HG03432 (cell line): ENCODE results near the gene TIE1.

Experiments
- ATAC-seq: cut with Tn5 transposase; IDR thresholded peaks from one replicate; pipeline ENCODE4 v1.9.1; 2021; ENCODE audit warnings: mild to moderate bottlenecking, moderate library complexity; ENCODE audit not compliant: unreplicated experiment

TIE1 gene

GRCh38 chr1:43273708-43274107 lies 27.1 kb upstream of the TIE1 start:
- no peak for ATAC-seq

- ATAC-seq: no peak
These were observed 26.5 kb upstream of the TIE1 start for GRCh38 chr1:43274125-43274803.

- ATAC-seq: no peak
These were observed 26.0 kb upstream of the TIE1 start for GRCh38 chr1:43274804-43275180.

- ATAC-seq: no peak
These were observed 24.8 kb upstream of the TIE1 start for GRCh38 chr1:43275826-43276620.

- ATAC-seq: no peak
These were observed 24.1 kb upstream of the TIE1 start for GRCh38 chr1:43276673-43277072.

- ATAC-seq: no peak
These were observed 23.5 kb upstream of the TIE1 start for GRCh38 chr1:43277116-43277876.

GRCh38 chr1:43279161-43279560 lies 21.6 kb upstream of the TIE1 start:
- no peak for ATAC-seq

- ATAC-seq: no peak
These were observed 21.1 kb upstream of the TIE1 start for GRCh38 chr1:43279666-43280065.

- no peak for ATAC-seq
These were observed 20.1 kb upstream of the TIE1 start for GRCh38 chr1:43280692-43281091.

GRCh38 chr1:43282220-43283195 lies 18.3 kb upstream of the TIE1 start:
- ATAC-seq: no peak

- no peak for ATAC-seq
These were observed 16.7 kb upstream of the TIE1 start for GRCh38 chr1:43284065-43284464.

- no peak for ATAC-seq
These were observed 16.2 kb upstream of the TIE1 start for GRCh38 chr1:43284546-43285110.

- ATAC-seq: no peak
These were observed 15.4 kb upstream of the TIE1 start, which contains the start of gene C1orf210 for GRCh38 chr1:43285269-43285990. TSS of gene C1orf210 (minus strand) at chr1:43285581. CDS start at chr1:43283270, 2,311 bp downstream.

GRCh38 chr1:43286115-43286514 lies 14.7 kb upstream of the TIE1 start:
- ATAC-seq: no peak

GRCh38 chr1:43286533-43286932 lies 14.2 kb upstream of the TIE1 start:
- no peak for ATAC-seq

- ATAC-seq: no peak
These were observed 12.6 kb upstream of the TIE1 start for GRCh38 chr1:43288058-43288784.

GRCh38 chr1:43288785-43289706 lies 11.7 kb upstream of the TIE1 start:
- no peak for ATAC-seq

- ATAC-seq: no peak
These were observed 8.6 kb upstream of the TIE1 start for GRCh38 chr1:43292216-43292615.
